ENCODE data around the gene NEU4. TPM values are rescaled to one million over a fixed set of nuclear protein-coding genes. Genes with fewer than 3 reads are reported as not detected.
"Not testable (repeated sequence)": the region's sequence is repeated elsewhere in the genome, so short reads cannot be mapped to it uniquely, and the experiment has no call there.

Gene NEU4
- total and polyA plus RNA-seq, 2 of the 4 experiments (the other 2 are of a cell fraction), result not detected

GRCh38 chr2:241817821-241818215 lies 8.8 kb downstream of the NEU4 start:
- H4K8ac ChIP-seq (ENCODE audit: low read depth in 2 of 2, low read length in 2 of 2); dilution Hi-C loops (cut with HindIII; ENCODE audit: low sequenced_read_pairs, unreplicated experiment); H2BK20ac ChIP-seq (ENCODE audit: low read depth, low read length); H3K9ac ChIP-seq (ENCODE audit: low read depth, low read length); in situ Hi-C loops (cut with MboI; ENCODE audit: low sequenced_read_pairs); H3K9me3 ChIP-seq (ENCODE audit: control insufficient read depth, insufficient read depth, low read length); H3K18ac ChIP-seq (ENCODE audit: low read depth, low read length); H3K4ac ChIP-seq (ENCODE audit: low read depth, low read length); CTCF ChIA-PET; H3K27ac ChIP-seq (ENCODE audit: insufficient read depth, low read length); H3K56ac ChIP-seq (ENCODE audit: extremely low read depth, insufficient read depth, low read length); ATAC-seq (ENCODE audit: low read depth); H2BK120ac ChIP-seq (ENCODE audit: low read depth, low read length); H2AFZ ChIP-seq (replicated peaks; ENCODE audit: low read length, poor library complexity); H2BK15ac ChIP-seq (ENCODE audit: low read depth, low read length); H3K23ac ChIP-seq (ENCODE audit: low read depth, low read length); H3K4me1 ChIP-seq (ENCODE audit: control insufficient read depth, insufficient read depth, low read length); H4K5ac ChIP-seq (ENCODE audit: low read depth, low read length); BruUV-seq (replicated peaks); H4K20me1 ChIP-seq (ENCODE audit: insufficient read depth, low read length); H3K79me1 ChIP-seq (ENCODE audit: low read depth in 1 of 2, low read length in 2 of 2); H3K4me3 ChIP-seq (ENCODE audit: insufficient read depth, low read depth, low read length); intact Hi-C loops (cut with micrococcal nuclease); H2AK5ac ChIP-seq (ENCODE audit: low read depth, low read length); H3K9me1 ChIP-seq (ENCODE audit: insufficient read depth, low read length); H4K91ac ChIP-seq (ENCODE audit: insufficient read depth, low read depth, low read length); H3K14ac ChIP-seq (replicated peaks; ENCODE audit: low read depth, low read length); H3K36me3 ChIP-seq (ENCODE audit: control insufficient read depth, insufficient read depth, low read length); H2AK9ac ChIP-seq (replicated peaks; ENCODE audit: low read depth, low read length, poor library complexity); POLR2A ChIA-PET (ENCODE audit: unreplicated experiment); H3K4me2 ChIP-seq (ENCODE audit: low read depth, low read length); H2BK5ac ChIP-seq (ENCODE audit: low read depth, low read length, poor library complexity, severe bottlenecking); DNase-seq: not testable (repeated sequence)
- no CpG with 5 or more reads among the region's 10 CpGs for WGBS, 2 experiments (ENCODE audit: extremely low coverage in 2 of 2, insufficient read length in 1 of 2)
- H3K27me3 ChIP-seq (ENCODE audit: control insufficient read depth, insufficient read depth, low read length), result peaks cover 16% of the 10 kb centered on the region; the same call in 1 of the 2 replicates
